Measurements from ENCODE around the gene SUDS3. TPM values are rescaled to one million over a fixed set of nuclear protein-coding genes. Genes with fewer than 3 reads are reported as not detected.

SUDS3 gene
- total RNA-seq, 1 donor from 2014 or later = 42.1 TPM

GRCh38 chr12:118420673-118421072 lies 44.3 kb downstream of the SUDS3 start:
- H3K36me3 Mint-ChIP-seq = peaks cover 25% of the 10 kb centered on the region
- H3K27me3 Mint-ChIP-seq = no peaks in the 10 kb centered on the region
- TF ChIP-seq, protein P1, sequence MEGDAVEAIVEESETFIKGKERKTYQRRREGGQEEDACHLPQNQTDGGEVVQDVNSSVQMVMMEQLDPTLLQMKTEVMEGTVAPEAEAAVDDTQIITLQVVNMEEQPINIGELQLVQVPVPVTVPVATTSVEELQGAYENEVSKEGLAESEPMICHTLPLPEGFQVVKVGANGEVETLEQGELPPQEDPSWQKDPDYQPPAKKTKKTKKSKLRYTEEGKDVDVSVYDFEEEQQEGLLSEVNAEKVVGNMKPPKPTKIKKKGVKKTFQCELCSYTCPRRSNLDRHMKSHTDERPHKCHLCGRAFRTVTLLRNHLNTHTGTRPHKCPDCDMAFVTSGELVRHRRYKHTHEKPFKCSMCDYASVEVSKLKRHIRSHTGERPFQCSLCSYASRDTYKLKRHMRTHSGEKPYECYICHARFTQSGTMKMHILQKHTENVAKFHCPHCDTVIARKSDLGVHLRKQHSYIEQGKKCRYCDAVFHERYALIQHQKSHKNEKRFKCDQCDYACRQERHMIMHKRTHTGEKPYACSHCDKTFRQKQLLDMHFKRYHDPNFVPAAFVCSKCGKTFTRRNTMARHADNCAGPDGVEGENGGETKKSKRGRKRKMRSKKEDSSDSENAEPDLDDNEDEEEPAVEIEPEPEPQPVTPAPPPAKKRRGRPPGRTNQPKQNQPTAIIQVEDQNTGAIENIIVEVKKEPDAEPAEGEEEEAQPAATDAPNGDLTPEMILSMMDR (conservative IDR thresholded peaks at IDR 0.05) = no peak
- no peaks in the 10 kb centered on the region for H3K4me1 Mint-ChIP-seq (ENCODE audit: unreplicated experiment)
- H3K9me3 Mint-ChIP-seq = no peaks in the 10 kb centered on the region
- no peak overlapping the region for H3K27ac Mint-ChIP-seq
- no peak for DNase-seq (ENCODE audit: extremely low spot score, unreplicated experiment)
- H3K4me3 Mint-ChIP-seq = no peak overlapping the region

DNA sequence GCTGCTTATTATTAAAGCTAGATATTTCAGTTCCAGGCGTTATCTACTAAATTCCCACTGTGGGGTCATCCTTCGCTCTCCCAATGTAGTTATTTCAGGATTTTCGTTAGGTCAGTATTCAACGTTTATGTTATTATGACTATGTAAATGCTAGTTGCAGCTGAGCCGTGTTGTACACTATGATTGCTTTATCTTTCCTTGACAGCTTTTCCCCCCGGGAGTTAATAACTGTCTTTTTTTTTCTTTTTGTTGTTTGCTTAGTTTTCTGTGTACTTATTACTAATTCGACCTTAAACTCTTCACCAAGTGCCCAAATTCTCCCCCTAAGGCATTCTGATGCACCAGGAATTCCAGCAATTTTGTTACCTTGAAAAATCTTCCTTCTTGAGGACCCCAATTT lies 48.5 kb downstream of the SUDS3 start:
- Mint-ChIP-seq H3K4me1 (ENCODE audit: unreplicated experiment) (no peaks in the 10 kb centered on the region), H3K27ac (no peak overlapping the region), H3K9me3 (no peaks in the 10 kb centered on the region), H3K27me3 (no peaks in the 10 kb centered on the region), H3K36me3 (no peaks in the 10 kb centered on the region), H3K4me3 (no peak overlapping the region)
- TF ChIP-seq, protein P1 (conservative IDR thresholded peaks at IDR 0.05) = no peak
- no peak for DNase-seq (ENCODE audit: extremely low spot score, unreplicated experiment)

DNA sequence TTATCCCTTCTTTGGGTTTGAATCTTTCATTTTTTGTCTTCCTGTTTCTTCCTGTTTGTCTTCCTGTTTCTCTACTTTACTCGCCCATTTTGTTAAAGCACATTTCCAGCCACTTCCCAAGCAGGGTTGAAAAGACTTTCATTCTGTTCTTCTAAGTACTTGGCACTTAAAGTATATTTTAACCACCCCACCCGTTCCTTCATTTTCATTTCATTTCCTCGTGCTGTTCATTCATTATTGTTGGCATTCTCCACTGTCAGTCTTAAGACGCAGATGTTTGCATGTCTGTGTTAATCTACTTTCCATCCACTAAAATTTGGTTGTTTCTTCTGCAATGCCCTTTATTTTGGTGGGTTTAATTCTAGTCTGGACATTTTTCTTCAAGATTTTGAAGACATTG lies 49.0 kb downstream of the SUDS3 start:
- Mint-ChIP-seq H3K9me3 (no peaks in the 10 kb centered on the region), H3K27me3 (no peaks in the 10 kb centered on the region), H3K27ac (no peak overlapping the region), H3K4me3 (no peak overlapping the region), H3K36me3 (no peaks in the 10 kb centered on the region), H3K4me1 (ENCODE audit: unreplicated experiment) (no peaks in the 10 kb centered on the region)
- TF ChIP-seq, protein P1 (conservative IDR thresholded peaks at IDR 0.05) = no peak
- DNase-seq (ENCODE audit: extremely low spot score, unreplicated experiment) = no peak

DNA sequence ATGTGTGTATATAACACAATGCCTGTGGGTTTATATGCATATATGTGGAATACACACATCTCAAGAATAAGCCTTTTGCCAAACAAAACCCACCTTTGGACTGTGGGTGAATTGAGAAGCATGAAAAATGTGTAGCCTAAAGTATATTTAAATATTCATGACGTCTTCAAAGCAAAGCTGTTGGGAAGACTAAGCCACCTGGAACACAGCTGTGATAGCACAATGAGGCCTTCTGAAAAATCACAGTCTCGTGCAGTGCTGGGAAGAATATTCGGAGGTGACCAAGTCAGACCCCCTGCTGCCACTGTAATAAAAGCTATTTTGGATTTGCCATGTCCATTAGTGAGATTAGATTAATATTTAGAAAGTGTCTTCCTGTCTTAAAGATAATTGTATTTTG lies 51.5 kb downstream of the SUDS3 start:
- H3K27me3 Mint-ChIP-seq = no peaks in the 10 kb centered on the region
- no peaks in the 10 kb centered on the region for H3K4me1 Mint-ChIP-seq (ENCODE audit: unreplicated experiment)
- no peak overlapping the region for H3K27ac Mint-ChIP-seq
- no peaks in the 10 kb centered on the region for H3K36me3 Mint-ChIP-seq
- no peak overlapping the region for H3K4me3 Mint-ChIP-seq
- H3K9me3 Mint-ChIP-seq = no peaks in the 10 kb centered on the region
- DNase-seq (ENCODE audit: extremely low spot score, unreplicated experiment) = no peak
- TF ChIP-seq, protein P1 (conservative IDR thresholded peaks at IDR 0.05) = no peak

DNA sequence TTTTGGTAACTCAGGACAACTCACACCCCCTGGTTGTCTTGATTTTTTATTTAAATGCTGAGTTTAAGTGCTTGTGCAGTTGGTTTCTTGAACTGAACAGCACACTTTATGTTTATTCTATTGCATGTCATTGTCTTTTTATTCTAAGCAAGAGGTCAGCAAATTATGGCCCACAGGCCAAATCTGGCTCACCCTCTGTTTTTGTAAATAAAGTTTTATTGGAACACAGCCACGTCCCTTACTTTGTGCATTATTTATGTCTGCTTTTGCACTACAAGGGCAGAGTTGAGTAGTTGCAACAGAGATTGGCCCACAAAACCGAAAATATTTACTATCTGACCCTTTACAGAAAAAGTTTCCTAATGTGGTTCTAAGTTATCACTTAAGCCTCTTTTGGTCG lies 52.3 kb downstream of the SUDS3 start:
- H3K36me3 Mint-ChIP-seq = no peaks in the 10 kb centered on the region
- H3K27me3 Mint-ChIP-seq = no peaks in the 10 kb centered on the region
- H3K27ac Mint-ChIP-seq = no peak overlapping the region
- H3K4me1 Mint-ChIP-seq (ENCODE audit: unreplicated experiment) = no peaks in the 10 kb centered on the region
- DNase-seq (ENCODE audit: extremely low spot score, unreplicated experiment) = no peak
- TF ChIP-seq, protein P1 (conservative IDR thresholded peaks at IDR 0.05) = no peak
- H3K4me3 Mint-ChIP-seq = no peak overlapping the region
- H3K9me3 Mint-ChIP-seq = no peaks in the 10 kb centered on the region
